NOMO-1 treated with dmso at 0.1 percent for 144 hours (cell line): ENCODE measurements around the gene CCDC177.
A peak's percentile ranks its signal among the peaks of the same experiment; 100 is the strongest.

Source experiments
- DNase-seq: peaks from one replicate; lab custom pipeline; 2025; ENCODE audit not compliant: unreplicated experiment; lab: John Stamatoyannopoulos, UW

Gene CCDC177

DNA sequence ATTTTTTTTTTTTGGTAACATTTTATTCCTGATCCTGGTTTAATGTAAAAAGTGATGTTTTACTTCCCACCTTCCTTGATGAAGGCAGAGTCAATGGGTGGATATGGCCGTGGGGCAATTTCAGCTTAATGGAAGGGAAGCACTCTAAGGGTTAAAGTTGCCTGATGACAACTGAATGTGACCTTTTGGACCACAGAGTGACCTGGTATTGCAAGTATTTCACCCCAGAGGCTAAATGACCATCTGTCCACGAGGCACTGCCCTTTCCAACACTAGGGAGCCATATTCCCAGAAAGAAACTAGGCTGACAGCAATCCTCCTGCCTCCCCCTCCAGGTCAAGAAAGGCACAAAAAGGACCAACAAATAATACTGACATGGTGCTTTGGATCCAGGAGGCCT, 4.8 kb downstream of the CCDC177 start:
- DNase-seq: no peak

GRCh38 chr14:69567563-69567962, 7.1 kb downstream of the CCDC177 start:
- no peak for DNase-seq

GRCh38 chr14:69561893-69562292, 12.8 kb downstream of the CCDC177 start:
- no peak for DNase-seq

GRCh38 chr14:69560826-69561225, 13.8 kb downstream of the CCDC177 start:
- no peak for DNase-seq

DNA sequence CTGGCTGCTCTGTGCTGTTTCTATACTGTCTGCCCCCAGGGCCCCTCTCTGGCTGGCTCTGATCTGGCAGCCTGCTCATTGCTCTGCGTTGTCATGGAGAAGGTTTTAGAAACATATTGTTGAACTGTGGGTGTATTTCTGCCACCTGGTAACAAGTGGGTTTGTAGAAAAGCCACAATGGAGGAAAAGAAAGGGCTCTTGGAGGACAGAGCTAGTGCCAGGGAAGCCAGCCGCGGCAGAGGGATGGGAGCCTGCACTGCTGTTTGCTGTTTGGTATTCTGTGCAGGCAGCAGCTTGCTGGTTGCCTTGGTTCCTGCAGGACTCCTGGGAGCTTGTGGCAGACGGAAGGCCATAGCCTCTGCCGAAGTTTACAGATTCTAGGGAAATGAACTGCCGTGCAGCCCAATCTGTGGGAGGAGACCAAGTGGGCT, 15.1 kb downstream of the CCDC177 start:
- DNase-seq: no peak

DNA sequence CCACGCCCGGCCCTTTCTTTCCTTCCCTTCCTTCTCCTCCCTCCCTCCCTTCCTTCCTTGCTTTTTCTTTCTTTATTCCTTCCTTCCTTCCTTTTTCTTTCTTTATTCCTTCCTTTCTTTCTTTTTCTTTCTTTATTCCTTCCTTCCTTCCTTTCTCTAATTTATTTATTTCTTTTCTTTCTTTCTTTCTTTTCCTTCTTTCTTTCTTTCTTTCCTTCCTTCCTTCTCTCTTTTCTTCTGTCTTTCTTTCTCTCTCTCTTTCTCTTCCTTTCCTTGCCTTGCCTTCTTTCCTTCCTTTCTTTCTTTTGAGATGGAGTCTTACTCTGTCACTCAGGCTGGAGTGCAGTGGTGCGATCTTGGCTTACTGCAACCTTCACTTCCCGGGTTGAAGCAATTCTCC, 15.9 kb downstream of the CCDC177 start:
- DNase-seq: no peak

DNA sequence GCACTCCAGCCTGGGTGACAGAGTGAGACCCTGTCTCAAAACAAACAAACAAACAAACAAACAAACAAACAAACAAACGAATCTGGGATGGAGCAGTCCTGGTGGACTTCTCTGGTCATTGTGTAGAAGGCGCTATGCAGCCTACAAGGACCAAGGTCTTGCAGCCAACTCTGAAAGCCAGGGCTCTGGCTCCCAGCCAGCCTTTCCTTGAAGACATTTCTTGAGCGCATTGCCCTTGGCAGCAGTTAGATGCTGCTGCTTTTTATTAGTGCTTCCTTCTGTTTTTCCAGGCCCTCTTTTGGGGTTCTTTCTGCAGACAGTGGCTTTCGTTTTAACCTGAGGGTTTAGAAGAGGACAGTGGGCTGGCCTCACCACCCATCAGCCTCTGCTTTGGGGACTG, 20.2 kb downstream of the CCDC177 start:
- no peak for DNase-seq

DNA sequence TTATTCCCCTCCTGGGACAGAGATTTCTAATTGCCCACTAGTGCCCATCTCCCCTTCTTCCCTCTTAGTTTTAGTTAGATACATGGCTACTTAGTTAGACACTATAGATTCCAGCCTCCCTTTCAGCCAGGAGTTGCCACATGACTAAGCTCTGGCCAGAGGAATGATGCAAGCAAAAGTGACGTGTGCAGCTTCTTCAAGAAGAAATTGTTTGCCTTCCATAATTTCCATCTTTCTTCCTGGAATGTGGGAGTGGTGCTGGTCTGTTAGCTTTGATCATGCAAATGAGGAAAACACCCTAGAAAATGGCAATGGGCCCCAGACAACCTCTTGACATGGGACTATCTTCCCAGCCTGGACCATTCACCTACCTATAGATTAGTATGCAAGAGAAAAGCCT, 21.4 kb downstream of the CCDC177 start:
- no peak for DNase-seq

- no peak for DNase-seq
These were observed 23.2 kb downstream of the CCDC177 start for GRCh38 chr14:69551511-69551910.

DNA sequence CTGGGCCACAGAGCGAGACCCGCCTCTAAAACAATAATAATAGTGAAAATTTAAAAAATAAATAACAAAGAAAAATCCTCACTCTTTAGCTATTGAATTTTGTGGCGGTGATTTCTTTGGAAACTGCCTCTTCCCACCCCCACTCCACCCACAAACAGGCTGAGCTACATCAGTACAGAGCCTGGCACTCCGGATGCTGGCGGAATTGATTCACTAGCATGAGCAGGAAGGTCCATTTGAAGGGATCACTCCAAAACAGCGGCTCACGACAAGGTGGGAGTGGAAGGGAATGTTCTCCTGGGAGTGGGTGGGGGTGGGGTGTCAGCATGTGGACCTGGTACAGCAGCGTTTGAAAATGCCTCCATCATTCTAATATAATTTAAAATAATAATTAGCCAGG, 26.1 kb downstream of the CCDC177 start:
- DNase-seq: no peak

DNA sequence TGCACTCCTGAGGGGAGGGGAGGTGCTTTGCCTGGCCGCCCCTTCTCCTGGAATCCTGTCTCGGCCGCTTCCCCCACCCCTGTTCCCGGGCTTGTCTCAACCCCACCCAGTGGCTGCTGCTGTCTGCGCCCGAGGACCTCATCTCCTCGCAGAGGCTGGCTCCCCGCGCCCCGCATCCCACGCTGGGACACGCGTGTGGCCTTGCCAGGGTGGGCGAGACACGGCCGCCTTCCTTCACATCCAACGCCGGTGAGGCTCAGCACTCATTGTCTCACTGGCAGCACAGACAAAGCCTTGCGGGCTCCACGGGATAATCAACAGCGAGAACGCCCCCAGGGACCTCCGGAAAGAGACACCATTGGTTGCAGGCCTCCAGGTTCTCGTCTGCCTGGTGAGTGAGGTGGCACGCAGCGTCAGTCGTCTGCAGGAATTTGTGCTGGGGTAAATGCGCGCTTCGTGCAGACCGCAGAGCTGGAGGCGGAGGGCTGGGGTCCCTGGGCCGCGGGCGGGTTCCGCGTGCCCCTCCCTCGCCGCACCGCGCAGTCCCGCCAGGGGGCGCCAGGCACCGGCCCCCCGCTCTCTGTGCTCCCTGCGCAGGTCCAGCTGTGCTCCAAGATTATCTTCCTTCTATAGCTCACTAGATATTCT, 26.8 kb downstream of the CCDC177 start:
- DNase-seq: no peak

DNA sequence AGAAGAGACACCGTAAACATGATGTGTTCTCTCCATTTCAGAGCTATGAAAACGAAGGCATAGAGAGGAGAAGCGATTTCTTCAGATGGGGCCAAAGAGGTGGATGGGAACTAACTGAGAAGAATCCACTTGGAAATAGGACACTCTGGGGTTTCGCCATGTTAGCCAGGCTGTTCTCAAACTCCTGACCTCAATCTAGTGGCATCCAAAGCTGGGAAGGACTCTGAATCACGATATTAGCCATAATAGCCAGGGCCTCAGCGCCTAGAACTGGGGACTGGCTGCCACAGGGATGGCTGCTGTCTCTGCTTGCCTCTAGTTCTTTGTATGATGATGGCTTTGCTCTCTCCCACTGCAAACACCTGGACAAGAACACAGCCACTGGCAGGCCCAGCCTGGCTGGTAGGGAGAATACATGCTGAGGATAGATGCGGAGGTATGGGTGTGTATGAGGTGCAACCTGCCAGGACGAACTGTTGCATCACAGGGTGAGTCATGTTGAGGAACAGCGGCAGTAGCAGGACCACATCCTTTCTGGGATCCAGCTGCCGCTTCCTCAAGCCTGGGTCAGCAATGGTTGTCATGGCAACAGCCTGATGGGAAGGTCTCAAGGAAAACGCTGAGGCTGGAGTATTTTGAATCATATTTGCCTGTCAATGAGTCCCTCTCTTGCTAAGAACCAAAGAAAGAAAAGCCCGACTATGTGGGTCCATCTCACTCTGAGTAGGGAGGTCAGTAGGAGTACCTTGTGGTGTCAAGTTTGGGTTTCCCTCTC, 31.1 kb downstream of the CCDC177 start:
- DNase-seq: peak; percentile 66

- DNase-seq: no peak
These were observed 32.4 kb downstream of the CCDC177 start for GRCh38 chr14:69542311-69542710.

- no peak for DNase-seq
These were observed 33.9 kb downstream of the CCDC177 start for GRCh38 chr14:69540654-69541335.

GRCh38 chr14:69539631-69540410, 34.9 kb downstream of the CCDC177 start:
- peak; percentile 32 for DNase-seq

GRCh38 chr14:69538766-69539165, 35.9 kb downstream of the CCDC177 start:
- no peak for DNase-seq

- DNase-seq: no peak
These were observed 36.8 kb downstream of the CCDC177 start for GRCh38 chr14:69537900-69538299.

DNA sequence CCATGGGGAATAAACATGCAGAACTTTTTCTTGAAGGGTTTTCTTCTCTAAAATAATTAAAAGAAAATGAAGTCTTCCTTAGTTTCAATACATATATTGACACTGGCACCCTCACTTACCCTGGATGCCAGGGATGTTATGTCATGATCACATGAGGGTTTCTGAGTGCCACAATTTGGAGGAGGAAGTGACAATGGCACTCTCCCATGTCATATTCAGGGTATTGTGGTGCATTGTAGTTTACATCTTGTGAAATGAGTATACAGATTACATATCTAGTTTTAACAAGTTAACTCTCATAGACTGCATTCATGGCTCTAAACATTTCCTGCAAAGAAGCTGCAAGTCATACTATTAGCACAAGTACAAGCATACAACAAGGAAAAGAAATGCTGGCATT, 37.7 kb downstream of the CCDC177 start:
- no peak for DNase-seq

DNA sequence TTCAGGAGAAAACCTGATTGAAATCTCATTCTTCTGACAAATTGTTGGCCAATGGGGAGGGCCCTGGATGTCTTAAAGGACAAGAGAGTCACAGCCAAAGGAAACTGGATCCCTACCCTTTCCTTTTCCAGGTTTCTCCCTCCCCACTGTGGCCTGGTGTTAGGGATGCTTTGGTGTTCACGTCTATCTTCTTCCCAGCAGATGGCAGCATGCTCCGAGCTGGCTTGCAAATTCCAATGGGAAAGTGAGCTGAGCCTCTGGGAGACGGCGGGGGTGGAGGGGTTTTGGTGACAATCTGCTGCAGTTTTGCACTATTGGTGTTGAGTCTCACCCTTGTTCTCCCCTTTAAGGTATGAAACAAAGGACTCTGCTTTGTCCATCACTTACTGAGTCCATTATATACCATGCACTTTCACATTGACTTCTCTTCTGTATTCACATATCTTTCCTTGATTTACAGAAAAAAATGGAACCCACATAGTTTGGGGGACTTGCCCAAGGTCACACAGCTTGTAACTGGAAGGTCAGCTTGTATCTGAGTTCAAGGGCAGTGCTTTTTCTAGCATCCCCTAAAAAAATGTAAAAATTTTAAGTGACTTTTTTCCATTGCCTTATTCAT, 39.3 kb downstream of the CCDC177 start:
- DNase-seq: no peak

- no peak for DNase-seq
These were observed 41.9 kb downstream of the CCDC177 start for GRCh38 chr14:69532561-69533340.
